Loucy (cell line): ENCODE results near the gene RAMACL.

Experiments used
- H2AFZ ChIP-seq: fragments of 200-600 bp; sonication (generic); 2 replicates; pipeline ENCODE4 v1.6.0; 2016; ENCODE audit warnings: antibody characterized with exemption, mild to moderate bottlenecking, low read length, moderate library complexity
- H3F3A ChIP-seq: fragments of 200-600 bp; 2 replicates; pipeline ENCODE4 v1.6.0; 2016; ENCODE audit warnings: antibody characterized with exemption, low read depth, mild to moderate bottlenecking
- H3K27me3 ChIP-seq: fragments of 200-600 bp; sonication (generic); 2 replicates; pipeline ENCODE4 v1.6.1; 2014; ENCODE audit warnings: low read length, mild to moderate bottlenecking; ENCODE audit not compliant: insufficient read depth, poor library complexity, severe bottlenecking
- H3K36me3 ChIP-seq: fragments of 200-600 bp; sonication (generic); 2 replicates; pipeline ENCODE4 v1.6.1; 2016; ENCODE audit warnings: low read length; ENCODE audit not compliant: insufficient read depth
- H3K4me1 ChIP-seq: fragments of 200-600 bp; sonication (generic); 2 replicates; pipeline ENCODE4 v1.5.1; 2014; ENCODE audit warnings: low read length, mild to moderate bottlenecking; ENCODE audit not compliant: insufficient read depth, poor library complexity, severe bottlenecking
- H3K4me2 ChIP-seq: fragments of 200-600 bp; sonication (generic); 2 replicates; pipeline ENCODE4 v1.6.0; 2014; ENCODE audit warnings: antibody characterized with exemption, low read length, low read depth, mild to moderate bottlenecking; ENCODE audit not compliant: poor library complexity, severe bottlenecking
- H3K4me3 ChIP-seq: fragments of 200-600 bp; sonication (generic); 2 replicates; pipeline ENCODE4 v1.5.1; 2014; ENCODE audit warnings: low read length, mild to moderate bottlenecking, mixed read lengths; ENCODE audit not compliant: poor library complexity, severe bottlenecking
- H3K79me2 ChIP-seq: fragments of 200-600 bp; sonication (generic); 2 replicates; pipeline ENCODE4 v1.6.1; 2014; ENCODE audit warnings: low read length; ENCODE audit not compliant: insufficient read depth
- H3K9ac ChIP-seq: fragments of 200-600 bp; sonication (generic); 2 replicates; pipeline ENCODE4 v1.6.0; 2014; ENCODE audit warnings: mild to moderate bottlenecking, low read depth, low read length, moderate library complexity; ENCODE audit not compliant: poor library complexity, severe bottlenecking
- H3K9me2 ChIP-seq: fragments of 200-600 bp; sonication (generic); replicated peaks from 2 replicates; pipeline ENCODE4 v1.6.1; 2016; ENCODE audit warnings: low read depth, low read length, mixed read lengths
- H3K9me3 ChIP-seq: fragments of 200-600 bp; sonication (generic); 2 replicates; pipeline ENCODE4 v1.6.1; 2014; ENCODE audit warnings: mild to moderate bottlenecking, antibody characterized with exemption, low read length, low read depth; ENCODE audit not compliant: insufficient read depth
- H4K20me1 ChIP-seq: fragments of 200-600 bp; sonication (generic); 2 replicates; pipeline ENCODE4 v1.6.0; 2014; ENCODE audit warnings: antibody characterized with exemption, low read length, mild to moderate bottlenecking; ENCODE audit not compliant: insufficient read depth, poor library complexity, severe bottlenecking
- EZH2phosphoT487 ChIP-seq: fragments of 200-600 bp; IDR thresholded peaks from 2 replicates; pipeline ENCODE4 v1.6.1; 2018; ENCODE audit warnings: antibody characterized with exemption, mild to moderate bottlenecking, moderate library complexity, borderline replicate concordance
- TF ChIP-seq, protein P1 (sequence below): fragments of 200-600 bp; sonication (generic); conservative IDR thresholded peaks from 2 replicates; pipeline ENCODE4 v1.5.1; 2014; ENCODE audit warnings: mild to moderate bottlenecking, antibody characterized with exemption, low read length

The RAMACL gene

DNA sequence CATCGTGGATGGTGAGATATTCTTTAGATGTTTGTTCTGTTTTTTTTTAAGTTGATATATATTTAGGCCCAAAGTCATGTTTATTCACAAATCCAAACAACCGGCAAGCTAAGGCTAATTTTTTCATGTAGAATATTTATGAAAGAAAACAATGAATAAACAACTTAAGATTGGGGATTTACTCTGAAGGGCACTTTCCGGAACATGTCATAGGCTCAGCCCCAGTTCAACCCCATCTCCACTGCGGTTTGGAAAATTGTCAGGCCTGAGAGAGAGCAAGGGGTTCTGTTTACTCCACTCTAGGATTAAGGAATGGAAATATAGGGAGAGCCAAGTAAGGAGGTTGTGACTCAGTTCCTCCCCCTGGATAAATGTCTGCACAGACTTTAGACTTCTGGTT is 22.3 kb upstream of the RAMACL start:
- no peaks in the 10 kb centered on the region for H4K20me1 ChIP-seq
- no peaks in the 10 kb centered on the region for H3K9me2 ChIP-seq
- no peaks in the 10 kb centered on the region for H3F3A ChIP-seq
- H3K9ac ChIP-seq: no peak overlapping the region
- no peaks in the 10 kb centered on the region for H3K79me2 ChIP-seq
- no peaks in the 10 kb centered on the region for H3K4me1 ChIP-seq
- no peak overlapping the region for H2AFZ ChIP-seq
- no peaks in the 10 kb centered on the region for H3K9me3 ChIP-seq
- H3K27me3 ChIP-seq: no peaks in the 10 kb centered on the region
- H3K4me3 ChIP-seq: no peak overlapping the region
- H3K4me2 ChIP-seq: no peak overlapping the region
- H3K36me3 ChIP-seq: no peaks in the 10 kb centered on the region
- TF ChIP-seq EZH2phosphoT487: no peak
- TF ChIP-seq, protein P1, sequence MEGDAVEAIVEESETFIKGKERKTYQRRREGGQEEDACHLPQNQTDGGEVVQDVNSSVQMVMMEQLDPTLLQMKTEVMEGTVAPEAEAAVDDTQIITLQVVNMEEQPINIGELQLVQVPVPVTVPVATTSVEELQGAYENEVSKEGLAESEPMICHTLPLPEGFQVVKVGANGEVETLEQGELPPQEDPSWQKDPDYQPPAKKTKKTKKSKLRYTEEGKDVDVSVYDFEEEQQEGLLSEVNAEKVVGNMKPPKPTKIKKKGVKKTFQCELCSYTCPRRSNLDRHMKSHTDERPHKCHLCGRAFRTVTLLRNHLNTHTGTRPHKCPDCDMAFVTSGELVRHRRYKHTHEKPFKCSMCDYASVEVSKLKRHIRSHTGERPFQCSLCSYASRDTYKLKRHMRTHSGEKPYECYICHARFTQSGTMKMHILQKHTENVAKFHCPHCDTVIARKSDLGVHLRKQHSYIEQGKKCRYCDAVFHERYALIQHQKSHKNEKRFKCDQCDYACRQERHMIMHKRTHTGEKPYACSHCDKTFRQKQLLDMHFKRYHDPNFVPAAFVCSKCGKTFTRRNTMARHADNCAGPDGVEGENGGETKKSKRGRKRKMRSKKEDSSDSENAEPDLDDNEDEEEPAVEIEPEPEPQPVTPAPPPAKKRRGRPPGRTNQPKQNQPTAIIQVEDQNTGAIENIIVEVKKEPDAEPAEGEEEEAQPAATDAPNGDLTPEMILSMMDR: no peak

DNA sequence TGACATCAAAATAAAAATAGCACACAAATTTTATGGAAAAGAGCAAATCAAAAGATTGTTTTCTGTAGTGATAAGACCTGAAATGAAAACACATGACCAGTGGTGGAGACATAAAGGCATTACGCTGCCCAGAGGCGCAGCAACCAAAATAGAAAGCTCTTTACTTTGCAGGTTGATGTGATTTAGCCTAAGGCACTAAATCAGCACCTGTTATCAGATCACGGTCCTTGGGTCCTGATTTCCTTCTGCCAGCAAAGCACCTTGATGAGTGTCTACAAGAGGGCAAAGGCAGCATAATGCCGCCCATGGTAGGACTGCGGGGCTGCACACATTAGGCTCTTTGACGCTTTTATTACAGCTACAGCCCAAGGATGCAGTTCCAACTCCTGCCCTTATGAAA is 19.3 kb upstream of the RAMACL start:
- Histone ChIP-seq H3K36me3 (no peaks in the 10 kb centered on the region), H3K27me3 (no peaks in the 10 kb centered on the region), H3K9me3 (no peaks in the 10 kb centered on the region), H4K20me1 (no peaks in the 10 kb centered on the region), H3F3A (no peaks in the 10 kb centered on the region), H2AFZ (no peak overlapping the region), H3K9me2 (no peaks in the 10 kb centered on the region), H3K9ac (no peak overlapping the region), H3K4me1 (no peaks in the 10 kb centered on the region), H3K4me3 (no peak overlapping the region), H3K79me2 (no peaks in the 10 kb centered on the region), H3K4me2 (no peak overlapping the region)
- TF ChIP-seq, protein P1: no peak
- TF ChIP-seq EZH2phosphoT487: no peak

DNA sequence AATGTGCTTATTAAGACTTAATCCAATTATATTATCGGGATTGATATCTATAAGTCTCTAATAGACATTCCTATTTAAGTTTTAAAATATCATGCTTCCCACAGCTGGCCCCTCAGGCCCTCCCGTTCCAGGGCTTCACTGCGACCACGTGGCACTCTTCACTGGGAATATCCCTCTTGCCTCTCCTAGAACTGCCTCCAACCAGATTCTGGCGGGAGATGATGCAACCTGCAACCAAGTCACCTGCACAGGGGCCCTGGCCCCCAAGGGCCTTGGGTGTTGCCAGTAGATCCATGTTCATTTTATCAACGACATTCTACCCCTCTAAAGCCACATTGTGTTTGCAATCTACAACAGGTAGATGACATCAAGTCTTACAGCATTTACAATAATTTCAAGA is 18.4 kb upstream of the RAMACL start:
- no peaks in the 10 kb centered on the region for H3F3A ChIP-seq
- H3K9me2 ChIP-seq: no peaks in the 10 kb centered on the region
- TF ChIP-seq, protein P1: no peak
- TF ChIP-seq EZH2phosphoT487: no peak
- H3K4me1 ChIP-seq: no peaks in the 10 kb centered on the region
- H3K4me3 ChIP-seq: no peak overlapping the region
- no peaks in the 10 kb centered on the region for H4K20me1 ChIP-seq
- H3K36me3 ChIP-seq: no peaks in the 10 kb centered on the region
- no peaks in the 10 kb centered on the region for H3K9me3 ChIP-seq
- H3K9ac ChIP-seq: no peak overlapping the region
- no peaks in the 10 kb centered on the region for H3K79me2 ChIP-seq
- no peak overlapping the region for H3K4me2 ChIP-seq
- H3K27me3 ChIP-seq: no peaks in the 10 kb centered on the region
- H2AFZ ChIP-seq: no peak overlapping the region
